Measurements from ENCODE around the gene TAF1C. TPM values are rescaled to one million over a fixed set of nuclear protein-coding genes. Genes with fewer than 3 reads are reported as not detected.

Gene TAF1C
- total and polyA plus RNA-seq, 2 of the 4 experiments (the other 2 are of a cell fraction), result 7.3 to 35.5 TPM

DNA sequence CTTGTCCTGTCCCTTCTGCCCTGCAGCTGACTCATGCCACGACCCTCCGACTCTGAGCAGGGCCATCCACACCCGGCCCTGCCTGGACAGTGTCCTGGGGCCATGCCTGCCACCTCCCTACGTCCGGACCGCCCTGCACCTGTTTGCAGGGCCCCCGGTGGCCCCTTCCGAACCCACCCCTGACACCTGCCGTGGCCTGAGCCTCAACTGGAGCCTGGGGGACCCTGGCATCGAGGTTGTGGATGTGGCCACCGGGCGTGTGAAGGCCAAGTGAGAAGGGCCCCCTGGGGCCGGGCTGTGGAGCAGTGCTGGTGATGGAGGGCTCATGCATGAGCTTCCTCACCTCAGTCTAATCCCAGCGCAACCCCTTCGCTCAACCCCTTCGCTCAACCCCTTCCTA, 9.2 kb upstream of the TAF1C start:
- no TSS peak for BruUV-seq (replicated peaks)
- CTCF ChIA-PET, result no interaction called here

More for the DNA sequence above, 9.2 kb upstream of the TAF1C start:
- DNase-seq, result no peak
- no peaks in the 10 kb centered on the region for H3K36me3 ChIP-seq (ENCODE audit: control insufficient read depth, insufficient read depth, low read length)
- H3K4ac ChIP-seq (ENCODE audit: low read depth, low read length), result no peak overlapping the region
- H2BK5ac ChIP-seq (ENCODE audit: low read depth, low read length, poor library complexity, severe bottlenecking), result no peak overlapping the region
- H3K79me1 ChIP-seq (ENCODE audit: low read depth in 1 of 2, low read length in 2 of 2), result no peaks in the 10 kb centered on the region
- H2AK9ac ChIP-seq (replicated peaks; ENCODE audit: low read depth, low read length, poor library complexity), result peak overlapping the region; percentile 28
- peaks cover 2% of the 10 kb centered on the region; the same call in 1 of the 2 replicates for H3K4me1 ChIP-seq (ENCODE audit: control insufficient read depth, insufficient read depth, low read length)
- TF ChIP-seq CEBPB (IDR thresholded peaks at IDR 0.05; ENCODE audit: low read depth, low read length), result no peak
- no peak for TF ChIP-seq RCOR1 (IDR thresholded peaks at IDR 0.05; ENCODE audit: insufficient replicate concordance, low read length)
- no peak for TF ChIP-seq RFX5 (IDR thresholded peaks at IDR 0.05; ENCODE audit: low read depth, low read length)
- TF ChIP-seq SMC3 (IDR thresholded peaks at IDR 0.05; ENCODE audit: low read depth, low read length), result no peak
- no peak for TF ChIP-seq MAFK (IDR thresholded peaks at IDR 0.05; ENCODE audit: low read depth, low read length)
- TF ChIP-seq CTCF (conservative IDR thresholded peaks at IDR 0.05; ENCODE audit: low read depth, low read length), result no peak
- no peak for TF ChIP-seq RAD21 (IDR thresholded peaks at IDR 0.05; ENCODE audit: low read length)
- TF ChIP-seq NFE2L2 (IDR thresholded peaks at IDR 0.05; ENCODE audit: low read depth, low read length), result no peak
- no peak for TF ChIP-seq BHLHE40 (IDR thresholded peaks at IDR 0.05; ENCODE audit: low read depth, low read length)
- TF ChIP-seq MAZ (IDR thresholded peaks at IDR 0.05; ENCODE audit: borderline replicate concordance, low read depth, low read length), result no peak
- no peak for TF ChIP-seq USF2 (IDR thresholded peaks at IDR 0.05; ENCODE audit: low read depth, low read length)
- TF ChIP-seq, protein P1, sequence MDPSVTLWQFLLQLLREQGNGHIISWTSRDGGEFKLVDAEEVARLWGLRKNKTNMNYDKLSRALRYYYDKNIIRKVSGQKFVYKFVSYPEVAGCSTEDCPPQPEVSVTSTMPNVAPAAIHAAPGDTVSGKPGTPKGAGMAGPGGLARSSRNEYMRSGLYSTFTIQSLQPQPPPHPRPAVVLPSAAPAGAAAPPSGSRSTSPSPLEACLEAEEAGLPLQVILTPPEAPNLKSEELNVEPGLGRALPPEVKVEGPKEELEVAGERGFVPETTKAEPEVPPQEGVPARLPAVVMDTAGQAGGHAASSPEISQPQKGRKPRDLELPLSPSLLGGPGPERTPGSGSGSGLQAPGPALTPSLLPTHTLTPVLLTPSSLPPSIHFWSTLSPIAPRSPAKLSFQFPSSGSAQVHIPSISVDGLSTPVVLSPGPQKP (IDR thresholded peaks at IDR 0.05; ENCODE audit: borderline replicate concordance, low read depth, low read length), result no peak
- no peak for TF ChIP-seq FOS (IDR thresholded peaks at IDR 0.05; ENCODE audit: low read depth, low read length)
- H3K23ac ChIP-seq (ENCODE audit: low read depth, low read length), result no peak overlapping the region
- ATAC-seq (ENCODE audit: low read depth), result no peak
- no peak overlapping the region for H3K14ac ChIP-seq (replicated peaks; ENCODE audit: low read depth, low read length)
- no peak overlapping the region for H3K4me2 ChIP-seq (ENCODE audit: low read depth, low read length)
- no peak overlapping the region for H3K9ac ChIP-seq (ENCODE audit: low read depth, low read length)
- no peak overlapping the region for H4K91ac ChIP-seq (ENCODE audit: insufficient read depth, low read depth, low read length)
- no peak overlapping the region for H2AFZ ChIP-seq (replicated peaks; ENCODE audit: low read length, poor library complexity)
- peaks cover 34% of the 10 kb centered on the region for H3K27me3 ChIP-seq (ENCODE audit: control insufficient read depth, insufficient read depth, low read length)
- H4K5ac ChIP-seq (ENCODE audit: low read depth, low read length), result no peak overlapping the region
- H2BK120ac ChIP-seq (ENCODE audit: low read depth, low read length), result no peak overlapping the region
- H2BK20ac ChIP-seq (ENCODE audit: low read depth, low read length), result no peak overlapping the region
- H3K4me3 ChIP-seq (ENCODE audit: insufficient read depth, low read depth, low read length), result no peak overlapping the region
- H3K9me1 ChIP-seq (ENCODE audit: insufficient read depth, low read length), result no peaks in the 10 kb centered on the region
- no peak overlapping the region for H4K8ac ChIP-seq (ENCODE audit: low read depth in 2 of 2, low read length in 2 of 2)
- WGBS, 2 experiments (ENCODE audit: extremely low coverage in 2 of 2, insufficient read length in 1 of 2), result no CpG with 5 or more reads among the region's 16 CpGs
- POLR2A ChIA-PET (ENCODE audit: unreplicated experiment), result no interaction called here
- no peak overlapping the region for H3K18ac ChIP-seq (ENCODE audit: low read depth, low read length)
- H3K9me3 ChIP-seq (ENCODE audit: control insufficient read depth, insufficient read depth, low read length), result no peaks in the 10 kb centered on the region
- no peak overlapping the region for H3K56ac ChIP-seq (ENCODE audit: extremely low read depth, insufficient read depth, low read length)
- no peaks in the 10 kb centered on the region; the same call in 1 of the 2 replicates for H4K20me1 ChIP-seq (ENCODE audit: insufficient read depth, low read length)
- H2BK15ac ChIP-seq (ENCODE audit: low read depth, low read length), result no peak overlapping the region
- H3K27ac ChIP-seq (ENCODE audit: insufficient read depth, low read length), result no peak overlapping the region
- intact Hi-C loops (cut with micrococcal nuclease) (no loop called here), in situ Hi-C loops (cut with MboI; ENCODE audit: low sequenced_read_pairs) (no loop called here), dilution Hi-C loops (cut with HindIII; ENCODE audit: low sequenced_read_pairs, unreplicated experiment) (no loop called here)
- H2AK5ac ChIP-seq (ENCODE audit: low read depth, low read length), result no peak overlapping the region
